NK-92 treated with Interleukin-12 subunit alpha and Interleukin-12 subunit beta, amount 100 ng/mL, for 24 hours (cell line): ENCODE results near the gene ASIC4.

Source experiments
- DNase-seq: peaks from one replicate; lab custom pipeline; 2025; lab: John Stamatoyannopoulos, UW

Gene ASIC4

DNA sequence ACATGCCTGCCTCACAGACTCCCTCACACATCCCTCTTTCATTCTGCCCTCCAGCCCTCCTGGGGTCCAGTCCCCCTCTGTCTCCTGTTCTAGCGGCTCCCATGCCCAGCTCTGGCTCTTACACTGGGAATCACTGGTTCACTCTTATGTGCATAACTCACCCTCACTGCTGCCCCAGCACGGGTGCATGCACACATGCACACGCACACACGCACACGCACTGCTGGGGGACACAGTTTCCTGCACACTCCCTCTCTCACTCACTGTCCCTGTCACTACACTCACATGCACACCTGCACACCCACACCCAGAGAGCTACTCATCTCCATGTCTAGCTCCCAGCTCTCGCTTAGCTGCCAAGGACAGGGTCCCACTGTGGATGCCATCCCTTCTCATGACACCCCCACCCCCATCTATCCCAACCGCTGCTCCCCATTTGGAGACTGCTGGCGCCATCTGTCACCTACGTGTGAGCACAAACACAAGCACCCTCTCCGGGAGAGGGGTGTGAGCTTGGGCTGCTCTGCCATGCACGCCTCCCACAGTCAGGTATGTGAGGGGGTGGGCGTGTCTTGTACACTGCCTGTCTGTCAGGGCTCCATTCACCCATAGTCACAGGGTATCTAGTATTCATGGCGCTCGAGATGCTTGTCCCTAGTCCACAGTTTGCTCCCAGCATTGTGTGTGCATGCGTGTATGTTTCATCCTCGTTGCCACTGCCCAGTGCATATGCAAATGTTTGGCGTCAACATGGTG is 1.8 kb downstream of the ASIC4 start:
- no peak for DNase-seq

- DNase-seq: no peak
Observed at GRCh38 chr2:219516888-219517287, 2.6 kb downstream of the ASIC4 start.

DNA sequence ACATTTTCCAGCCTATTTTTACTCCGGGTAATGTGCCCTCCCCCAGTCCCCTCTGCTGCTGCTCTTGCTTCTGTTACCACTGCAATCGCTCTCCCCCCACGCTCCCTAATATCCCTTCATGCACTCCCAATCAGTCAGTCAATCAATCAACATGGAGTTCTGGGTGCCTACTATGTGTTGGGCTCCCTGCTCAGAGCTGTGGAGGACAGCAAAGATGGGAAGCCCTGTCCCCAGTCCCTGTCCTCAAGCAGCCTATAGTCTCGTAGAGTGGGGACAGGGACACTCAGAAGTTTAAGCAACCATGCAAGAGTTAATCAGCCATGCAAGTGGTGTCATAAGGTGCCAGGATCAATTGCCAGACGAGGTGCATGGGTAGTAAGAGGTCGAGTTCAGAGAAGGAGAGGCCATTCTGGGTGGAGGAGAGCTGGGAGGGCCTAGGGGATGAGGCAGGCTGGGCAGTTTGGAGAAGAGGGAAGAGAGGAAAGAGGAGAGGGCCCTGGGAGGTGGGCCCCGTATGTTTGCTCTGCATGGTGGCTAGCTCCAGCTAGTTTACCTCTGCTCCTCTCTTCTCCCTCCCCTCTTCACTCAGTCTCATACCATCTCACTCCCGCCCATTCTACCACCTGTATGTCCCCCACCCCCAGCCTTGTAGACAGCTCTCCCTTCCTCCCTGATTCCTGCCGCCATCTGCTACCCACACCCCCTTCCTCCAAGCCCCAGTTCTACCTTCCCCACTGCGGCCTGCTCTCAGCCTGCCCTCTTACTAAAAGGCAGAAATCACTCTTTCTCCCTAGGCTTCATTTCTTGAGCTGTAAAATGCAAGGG is 3.9 kb downstream of the ASIC4 start:
- no peak for DNase-seq

DNA sequence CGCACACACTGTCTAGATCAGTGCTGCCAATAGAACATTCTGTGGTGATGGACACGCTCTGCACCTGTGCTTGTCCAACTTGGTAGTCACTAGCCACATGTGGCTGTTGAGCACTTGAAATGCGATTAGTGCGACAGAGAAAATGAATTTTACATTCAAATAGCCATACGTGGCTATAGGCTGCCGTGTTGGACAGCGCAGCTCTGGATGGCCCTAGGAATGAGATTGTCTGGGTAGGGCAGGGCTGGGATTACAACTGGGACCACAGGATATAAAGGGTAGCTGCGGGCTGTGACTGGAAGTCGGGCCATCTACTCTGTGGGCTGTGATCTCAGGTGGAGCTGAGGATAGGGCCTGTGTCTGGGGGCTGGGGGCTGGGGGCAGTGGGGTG is 5.2 kb downstream of the ASIC4 start:
- DNase-seq: no peak

GRCh38 chr2:219520079-219520478 is 5.8 kb downstream of the ASIC4 start:
- DNase-seq: no peak

GRCh38 chr2:219521066-219521880 is 7.0 kb downstream of the ASIC4 start:
- DNase-seq: no peak

GRCh38 chr2:219522111-219523030 is 8.1 kb downstream of the ASIC4 start:
- no peak for DNase-seq

DNA sequence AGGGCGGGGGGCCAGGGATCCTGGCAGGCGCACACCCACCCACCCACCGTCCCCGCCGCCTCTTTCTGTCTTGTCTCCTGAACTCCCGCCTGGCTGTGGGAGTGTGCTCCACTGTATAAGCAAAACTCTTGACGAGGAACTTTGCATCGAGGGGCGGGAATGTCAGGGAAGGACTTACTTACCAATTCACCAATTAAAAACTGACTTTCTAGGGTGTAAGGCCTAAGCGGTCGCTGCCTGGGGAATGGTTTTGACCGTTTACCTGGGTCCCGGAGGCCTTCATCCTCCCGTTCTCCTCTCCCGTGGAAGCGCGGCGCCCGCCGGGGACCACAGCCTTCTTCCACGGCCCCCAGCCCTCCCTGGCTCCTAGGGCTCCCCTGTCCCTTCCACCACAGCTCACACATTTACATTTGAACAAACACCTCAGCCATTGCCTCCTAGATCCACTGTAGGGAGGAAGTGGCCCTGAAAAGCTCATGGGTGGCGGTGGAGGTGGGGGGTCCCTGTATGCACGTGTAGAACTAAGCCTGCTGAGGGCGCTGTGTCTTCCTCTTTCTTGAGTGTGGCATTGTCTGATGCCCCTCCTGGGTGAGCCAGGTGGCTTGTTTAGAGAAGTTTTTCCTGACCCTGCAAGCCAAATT is 8.9 kb downstream of the ASIC4 start:
- DNase-seq: no peak

DNA sequence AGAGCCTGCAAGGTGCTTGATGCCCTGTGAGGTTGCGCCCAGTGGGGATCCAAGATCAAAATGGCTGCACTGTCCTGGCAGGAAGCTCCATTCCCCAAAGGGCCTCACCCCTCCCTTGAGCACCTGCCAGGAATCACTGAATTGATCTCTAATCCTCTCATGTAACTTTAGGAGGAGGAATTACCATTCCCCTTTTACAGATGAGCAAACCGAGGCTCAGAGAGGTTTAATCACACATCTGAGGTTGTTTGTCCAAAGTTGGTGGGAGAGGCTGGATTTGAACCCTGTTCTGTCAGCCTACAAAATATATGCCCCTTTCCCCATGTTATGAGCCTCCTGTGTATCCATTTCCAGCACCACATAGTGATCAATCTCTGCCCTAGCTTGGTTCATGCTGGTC is 10.5 kb downstream of the ASIC4 start:
- DNase-seq: no peak

DNA sequence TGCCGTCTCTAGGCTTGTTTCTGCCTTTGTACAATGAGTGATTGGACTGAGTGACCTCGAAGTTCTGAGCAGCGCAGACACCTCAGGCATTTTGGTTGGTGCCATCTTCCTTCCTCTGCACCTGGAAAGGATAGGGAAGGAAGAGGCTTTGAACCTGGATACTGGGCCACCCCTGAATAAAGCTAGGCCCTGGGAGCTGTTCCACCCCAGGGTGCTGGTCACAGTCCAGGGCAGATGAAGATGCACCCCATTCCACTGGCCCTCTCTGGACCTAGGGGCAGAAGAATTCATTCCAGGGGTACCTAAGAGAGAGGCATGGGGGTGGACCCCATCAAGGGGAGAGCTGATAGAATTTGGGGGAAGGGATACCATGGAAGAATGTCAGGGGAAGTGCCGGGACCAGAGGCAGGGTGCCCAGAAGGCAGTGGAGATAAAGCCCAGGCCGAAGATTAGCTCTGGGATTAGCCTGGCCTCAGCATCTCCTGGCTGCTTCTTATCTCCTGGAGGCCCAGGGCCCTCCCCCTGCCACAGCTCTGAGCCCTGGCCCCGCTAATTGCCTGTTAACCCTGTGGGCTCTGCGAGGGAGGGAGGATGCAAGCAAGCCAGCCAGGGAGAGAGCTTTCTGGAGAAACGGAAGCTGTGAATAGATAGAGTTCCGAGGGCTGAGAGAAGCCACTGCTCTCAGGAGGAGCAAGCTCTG is 11.4 kb downstream of the ASIC4 start:
- DNase-seq: no peak

GRCh38 chr2:219526320-219527075 is 12.2 kb downstream of the ASIC4 start:
- DNase-seq: no peak

DNA sequence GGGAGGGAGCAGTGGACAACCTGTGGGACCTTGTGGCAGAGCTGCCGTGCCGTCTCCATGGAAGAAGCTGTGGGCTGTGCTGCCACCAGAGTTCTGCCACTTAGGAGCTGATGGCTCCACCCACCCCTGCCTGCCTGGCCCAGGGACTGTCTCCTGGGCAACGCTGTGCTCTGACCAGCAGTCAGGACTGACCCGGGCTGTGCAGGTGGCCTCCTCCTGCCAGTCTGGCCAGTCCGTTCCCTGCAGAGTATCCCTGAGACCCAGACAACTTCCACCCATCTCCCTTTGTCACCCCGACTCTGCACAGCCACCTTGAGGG is 12.8 kb downstream of the ASIC4 start:
- DNase-seq: no peak

DNA sequence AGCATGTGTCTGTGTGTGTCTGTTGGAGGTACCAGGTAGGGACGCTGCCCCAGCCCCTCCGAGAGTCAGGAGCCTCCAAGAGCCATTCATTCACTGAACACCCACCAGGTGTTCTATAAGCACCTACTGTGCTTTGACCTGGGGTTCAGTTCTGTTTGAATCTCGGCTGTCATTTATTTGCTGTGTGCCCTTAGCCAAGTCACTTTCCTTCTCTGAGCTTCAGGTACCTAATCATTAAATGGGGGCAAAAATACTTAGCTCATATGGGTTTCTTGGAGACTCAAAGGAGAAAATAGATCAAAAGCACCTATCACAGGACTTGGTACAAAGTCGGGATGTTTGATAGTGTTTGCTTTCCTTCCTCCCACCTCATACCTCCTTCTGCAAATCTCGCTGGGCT is 13.2 kb downstream of the ASIC4 start:
- DNase-seq: no peak

DNA sequence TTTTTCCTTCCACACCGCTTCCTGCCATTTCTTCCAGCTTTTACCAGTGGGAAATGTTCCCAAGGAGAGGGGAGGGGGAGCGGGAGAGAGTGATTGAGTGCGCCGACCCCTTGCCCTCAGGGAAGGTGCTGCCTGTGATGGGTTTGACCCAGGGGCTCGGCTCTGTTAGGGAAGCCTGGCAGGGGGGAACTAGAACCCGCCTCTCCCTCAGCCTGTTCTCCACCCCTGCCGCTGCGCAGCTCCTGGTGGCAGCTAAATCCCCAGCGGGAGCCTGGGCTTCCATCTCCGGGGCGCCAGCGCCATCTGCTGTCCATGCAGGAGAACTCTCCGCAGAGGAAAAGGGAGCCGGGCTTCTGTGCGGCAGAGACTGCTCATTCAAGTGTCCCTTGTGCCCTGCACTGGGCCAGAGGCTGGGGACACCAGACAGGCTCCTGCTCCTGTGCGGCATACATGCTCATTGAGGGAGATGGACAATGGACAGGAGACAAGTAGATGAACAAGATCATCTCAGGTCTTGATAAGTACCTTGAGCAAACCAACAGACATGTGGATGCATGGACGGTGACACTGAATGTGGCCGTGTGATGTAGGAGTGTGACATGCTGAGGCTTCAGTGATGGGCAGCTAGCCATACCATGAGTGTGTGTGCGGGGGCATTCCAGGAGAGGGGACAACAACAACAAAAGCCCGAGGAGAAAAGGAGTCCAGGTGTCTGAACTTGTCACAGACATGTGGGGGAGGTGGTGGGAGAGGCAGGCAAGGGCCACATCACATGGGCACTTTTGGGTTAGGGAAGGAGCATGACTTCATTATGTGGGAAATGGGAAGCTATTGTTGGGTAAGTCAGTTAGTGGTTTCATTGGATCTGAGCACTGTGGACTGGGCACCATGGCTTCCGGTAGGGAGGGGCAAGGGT is 16.0 kb downstream of the ASIC4 start:
- DNase-seq: peak; percentile 56

DNA sequence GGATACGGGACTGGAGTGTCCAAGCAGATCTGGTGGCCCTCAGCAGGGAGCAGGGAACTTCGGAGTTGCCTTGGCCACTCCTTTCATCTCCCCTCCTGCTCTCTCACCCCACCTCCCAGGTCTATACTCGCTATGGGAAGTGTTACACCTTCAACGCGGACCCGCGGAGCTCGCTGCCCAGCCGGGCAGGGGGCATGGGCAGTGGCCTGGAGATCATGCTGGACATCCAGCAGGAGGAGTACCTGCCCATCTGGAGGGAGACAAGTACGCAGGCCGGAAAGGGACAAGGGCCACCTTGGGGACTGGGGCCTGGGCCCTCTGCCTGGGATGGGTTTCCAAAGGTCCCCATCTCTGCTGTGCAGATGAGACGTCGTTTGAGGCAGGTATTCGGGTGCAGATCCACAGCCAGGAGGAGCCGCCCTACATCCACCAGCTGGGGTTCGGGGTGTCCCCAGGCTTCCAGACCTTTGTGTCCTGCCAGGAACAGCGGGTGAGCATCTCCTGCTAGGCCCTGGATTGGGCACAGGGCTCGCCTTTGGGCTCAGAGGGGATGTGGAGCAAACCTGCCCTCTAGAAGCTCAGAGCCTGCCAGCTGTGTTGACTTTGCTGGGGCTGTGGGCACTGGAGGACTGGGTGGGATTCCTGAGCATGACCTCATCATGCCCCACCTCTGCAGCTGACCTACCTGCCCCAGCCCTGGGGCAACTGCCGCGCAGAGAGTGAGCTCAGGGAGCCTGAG is 17.5 kb downstream of the ASIC4 start:
- DNase-seq: no peak

DNA sequence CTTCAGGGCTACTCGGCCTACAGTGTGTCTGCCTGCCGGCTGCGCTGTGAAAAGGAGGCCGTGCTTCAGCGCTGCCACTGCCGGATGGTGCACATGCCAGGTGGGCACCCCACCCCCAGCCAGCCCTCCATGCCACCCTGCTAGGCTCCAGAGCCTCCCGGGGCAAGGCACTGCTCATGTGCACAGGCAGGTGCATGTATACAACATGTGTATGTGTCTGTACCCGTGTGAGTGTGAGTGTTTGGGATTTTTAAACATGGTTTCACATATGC is 18.0 kb downstream of the ASIC4 start:
- no peak for DNase-seq

DNA sequence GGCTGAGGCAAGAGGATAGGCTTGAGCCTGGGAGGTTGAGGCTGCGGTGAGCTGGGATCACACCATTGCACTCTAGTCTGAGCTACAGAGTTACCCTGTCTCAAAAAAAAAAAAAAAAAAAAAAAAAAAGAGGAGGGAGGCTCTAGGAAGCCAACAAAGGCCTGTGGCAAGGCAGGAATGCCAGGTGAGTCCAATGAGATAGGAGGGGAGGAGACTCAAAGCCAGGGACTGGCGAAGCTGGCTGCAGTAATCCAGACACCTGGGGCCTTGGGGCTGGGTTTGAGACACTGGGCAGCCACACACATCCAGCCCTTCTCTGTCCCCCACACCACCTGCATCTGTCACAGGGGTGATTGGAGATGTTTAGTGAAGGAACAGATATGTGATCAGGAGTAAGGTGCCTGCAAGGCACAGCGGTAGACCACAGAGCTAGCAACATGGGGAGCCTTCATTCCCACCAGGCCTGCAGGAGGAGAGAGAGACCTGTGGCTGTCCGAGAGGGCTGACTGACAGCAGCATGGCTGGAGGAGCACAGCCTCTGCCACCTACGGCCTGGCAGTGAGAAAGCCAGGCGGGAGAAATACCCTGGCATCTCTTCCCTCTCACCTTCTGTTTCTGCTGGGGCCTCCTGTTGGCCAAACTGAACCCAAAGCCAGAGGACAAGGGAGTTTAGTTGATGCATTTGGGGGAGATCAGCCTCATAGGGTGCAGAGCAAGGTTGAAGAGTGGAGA is 19.8 kb downstream of the ASIC4 start:
- no peak for DNase-seq

DNA sequence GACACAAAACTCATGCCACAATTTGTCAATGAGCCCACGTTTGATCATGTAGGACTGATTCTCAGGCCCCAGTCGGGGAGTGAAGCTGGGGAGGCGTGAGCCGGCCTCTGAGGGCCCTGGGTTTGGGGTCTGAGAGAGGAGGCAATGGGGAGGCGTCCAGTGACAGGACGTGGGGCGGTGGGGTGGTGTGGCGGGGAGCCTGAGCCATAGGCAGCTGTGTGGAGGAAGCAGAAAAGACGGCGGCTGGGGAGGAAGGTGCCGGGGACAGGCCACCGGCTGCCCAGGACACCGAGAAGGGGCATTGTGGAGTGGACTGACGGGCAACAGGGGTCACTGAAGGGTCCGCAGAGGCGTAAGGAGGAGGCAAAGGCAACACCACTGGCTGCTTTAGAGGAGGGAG is 22.1 kb downstream of the ASIC4 start:
- DNase-seq: no peak
